Measurements from ENCODE around the gene KLF11. TPM values are rescaled to one million over a fixed set of nuclear protein-coding genes. Genes with fewer than 3 reads are reported as not detected.
A peak's percentile ranks its signal among the peaks of the same experiment; 100 is the strongest.
"Not testable (repeated sequence)": the region's sequence is repeated elsewhere in the genome, so short reads cannot be mapped to it uniquely, and the experiment has no call there.

The KLF11 gene
- total and polyA plus RNA-seq, 10 donors = 5.4 to 46.1 (median 30.1) TPM

DNA sequence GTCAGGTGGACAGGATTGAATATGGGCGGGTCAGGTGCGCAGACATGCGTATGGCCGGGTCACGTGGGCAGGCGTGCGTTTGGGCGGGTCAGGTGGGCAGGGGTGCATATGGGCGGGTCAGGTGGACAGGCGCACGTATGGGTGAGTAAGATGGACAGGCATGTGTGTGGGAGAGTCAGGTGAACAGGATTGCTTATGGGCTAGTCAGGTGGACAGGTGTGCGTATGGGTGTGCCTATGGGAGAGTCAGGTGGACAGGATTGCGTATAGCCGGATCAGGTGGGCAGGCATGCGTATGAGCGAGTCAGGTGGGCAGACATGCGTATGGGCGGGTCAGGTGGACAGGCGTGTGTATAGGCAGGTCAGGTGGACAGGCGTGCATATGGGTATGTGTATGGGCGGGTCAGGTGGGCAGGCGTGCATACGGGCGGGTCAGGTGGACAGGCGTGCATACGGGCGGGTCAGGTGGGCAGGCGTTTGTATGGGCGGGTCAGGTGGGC, 30.3 kb upstream of the KLF11 start:
- Histone ChIP-seq H3K27ac (no peak overlapping the region), H3K4me3 (no peak overlapping the region), H3K9me3 (peaks cover 0 to 13% (median 5%) of the 10 kb centered on the region in 8 donors), H3K27me3 (replicated peaks in 1 of 7) (peaks cover 0 to 6% (median 0%) of the 10 kb centered on the region in 7 donors), H3K36me3 (no peaks in the 10 kb centered on the region), H3K4me1 (peaks cover 0 to 15% (median 11%) of the 10 kb centered on the region in 6 donors)
- TF ChIP-seq POLR2AphosphoS5 (IDR thresholded peaks at IDR 0.05) (no peak), POLR2A (IDR thresholded peaks at IDR 0.05) (no peak)
- TF ChIP-seq, protein P1, sequence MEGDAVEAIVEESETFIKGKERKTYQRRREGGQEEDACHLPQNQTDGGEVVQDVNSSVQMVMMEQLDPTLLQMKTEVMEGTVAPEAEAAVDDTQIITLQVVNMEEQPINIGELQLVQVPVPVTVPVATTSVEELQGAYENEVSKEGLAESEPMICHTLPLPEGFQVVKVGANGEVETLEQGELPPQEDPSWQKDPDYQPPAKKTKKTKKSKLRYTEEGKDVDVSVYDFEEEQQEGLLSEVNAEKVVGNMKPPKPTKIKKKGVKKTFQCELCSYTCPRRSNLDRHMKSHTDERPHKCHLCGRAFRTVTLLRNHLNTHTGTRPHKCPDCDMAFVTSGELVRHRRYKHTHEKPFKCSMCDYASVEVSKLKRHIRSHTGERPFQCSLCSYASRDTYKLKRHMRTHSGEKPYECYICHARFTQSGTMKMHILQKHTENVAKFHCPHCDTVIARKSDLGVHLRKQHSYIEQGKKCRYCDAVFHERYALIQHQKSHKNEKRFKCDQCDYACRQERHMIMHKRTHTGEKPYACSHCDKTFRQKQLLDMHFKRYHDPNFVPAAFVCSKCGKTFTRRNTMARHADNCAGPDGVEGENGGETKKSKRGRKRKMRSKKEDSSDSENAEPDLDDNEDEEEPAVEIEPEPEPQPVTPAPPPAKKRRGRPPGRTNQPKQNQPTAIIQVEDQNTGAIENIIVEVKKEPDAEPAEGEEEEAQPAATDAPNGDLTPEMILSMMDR (IDR thresholded peaks at IDR 0.05 in 8 of 11, conservative IDR thresholded peaks at IDR 0.05 in 3 of 11) = no peak
- WGBS, 5 donors = 91 to 94% (median 94%) methylated on average over 29 of the region's 29 CpGs
- peak; percentile 71 for DNase-seq
- intact Hi-C loops (cut with DNase I; ENCODE audit: low total_unique reads) = no loop called here

GRCh38 chr2:10013651-10014417, 29.5 kb upstream of the KLF11 start:
- peaks cover 0 to 14% (median 5%) of the 10 kb centered on the region in 8 donors for H3K9me3 ChIP-seq
- H3K27ac ChIP-seq; H3K4me3 ChIP-seq; H3K36me3 ChIP-seq; intact Hi-C loops (cut with DNase I; ENCODE audit: low total_unique reads); H3K27me3 ChIP-seq (replicated peaks in 1 of 7): not testable (repeated sequence)
- peaks cover 0 to 19% (median 11%) of the 10 kb centered on the region in 6 donors for H3K4me1 ChIP-seq
- DNase-seq = peak; percentile 48
- 93 to 98% (median 94%) methylated on average over 43 of the region's 43 CpGs for WGBS, 5 donors

- WGBS, 5 donors = 94 to 97% (median 95%) methylated on average over 42 of the region's 42 CpGs
Measured at GRCh38 chr2:10014418-10015190, 28.7 kb upstream of the KLF11 start.

GRCh38 chr2:10015376-10015989, 27.9 kb upstream of the KLF11 start:
- Histone ChIP-seq H3K9me3 (peaks cover 0 to 14% (median 5%) of the 10 kb centered on the region in 8 donors), H3K4me1 (peaks cover 0 to 22% (median 10%) of the 10 kb centered on the region in 6 donors)
- intact Hi-C loops (cut with DNase I; ENCODE audit: low total_unique reads); H3K27me3 ChIP-seq (replicated peaks in 1 of 7); H3K4me3 ChIP-seq; H3K36me3 ChIP-seq; H3K27ac ChIP-seq: not testable (repeated sequence)
- DNase-seq = peak; percentile 24
- WGBS, 5 donors = 93 to 97% (median 96%) methylated on average over 38 to 44 of the region's 44 CpGs

More at GRCh38 chr2:10014418-10015190, 28.7 kb upstream of the KLF11 start:
- TF ChIP-seq, protein P1 (IDR thresholded peaks at IDR 0.05 in 8 of 11, conservative IDR thresholded peaks at IDR 0.05 in 3 of 11) = no peak
- TF ChIP-seq POLR2AphosphoS5 (IDR thresholded peaks at IDR 0.05) (no peak), POLR2A (IDR thresholded peaks at IDR 0.05) (no peak)
- peaks cover 0 to 3% (median 0%) of the 10 kb centered on the region in 7 donors for H3K27me3 ChIP-seq (replicated peaks in 1 of 7)
- no peak overlapping the region for H3K27ac ChIP-seq
- peaks cover 0 to 14% (median 5%) of the 10 kb centered on the region in 8 donors for H3K9me3 ChIP-seq
- peaks cover 0 to 22% (median 11%) of the 10 kb centered on the region in 6 donors for H3K4me1 ChIP-seq
- H3K4me3 ChIP-seq = no peak overlapping the region
- intact Hi-C loops (cut with DNase I; ENCODE audit: low total_unique reads) = no loop called here
- peak; percentile 35 for DNase-seq
- H3K36me3 ChIP-seq = no peaks in the 10 kb centered on the region
